ENCODE data around the gene SVIP. TPM values are rescaled to one million over a fixed set of nuclear protein-coding genes. Genes with fewer than 3 reads are reported as not detected.

Gene SVIP
- total RNA-seq, 1 donor from 2014 or later: 26.7 TPM

DNA sequence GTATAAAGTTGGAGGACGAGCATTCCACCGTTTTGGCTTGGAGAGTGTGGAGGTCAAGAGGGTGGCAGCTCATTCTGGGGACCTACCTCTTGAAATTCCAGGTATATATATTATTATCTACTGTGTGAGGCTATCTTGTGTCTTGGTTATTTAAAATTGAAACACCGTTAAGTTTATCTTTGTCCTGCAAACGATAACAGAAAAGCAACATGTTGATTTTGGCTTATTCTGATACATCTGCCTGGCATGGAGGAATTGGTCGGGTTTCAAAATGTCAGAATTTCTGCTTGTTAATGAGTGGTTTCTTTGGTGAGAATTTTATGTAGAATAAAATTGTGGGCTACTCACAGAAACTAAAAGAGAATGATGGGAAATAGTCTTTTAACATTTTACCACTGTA lies 54.4 kb downstream of the SVIP start:
- Histone ChIP-seq H3K4me3 (no peak overlapping the region), H3K9me3 (replicated peaks) (no peaks in the 10 kb centered on the region), H3K27me3 (ENCODE audit: low read depth) (no peaks in the 10 kb centered on the region), H3K4me1 (no peaks in the 10 kb centered on the region), H3K36me3 (no peaks in the 10 kb centered on the region), H3K27ac (replicated peaks) (no peak overlapping the region)
- intact Hi-C loops (cut with micrococcal nuclease): no loop called here
- TF ChIP-seq, protein P1, sequence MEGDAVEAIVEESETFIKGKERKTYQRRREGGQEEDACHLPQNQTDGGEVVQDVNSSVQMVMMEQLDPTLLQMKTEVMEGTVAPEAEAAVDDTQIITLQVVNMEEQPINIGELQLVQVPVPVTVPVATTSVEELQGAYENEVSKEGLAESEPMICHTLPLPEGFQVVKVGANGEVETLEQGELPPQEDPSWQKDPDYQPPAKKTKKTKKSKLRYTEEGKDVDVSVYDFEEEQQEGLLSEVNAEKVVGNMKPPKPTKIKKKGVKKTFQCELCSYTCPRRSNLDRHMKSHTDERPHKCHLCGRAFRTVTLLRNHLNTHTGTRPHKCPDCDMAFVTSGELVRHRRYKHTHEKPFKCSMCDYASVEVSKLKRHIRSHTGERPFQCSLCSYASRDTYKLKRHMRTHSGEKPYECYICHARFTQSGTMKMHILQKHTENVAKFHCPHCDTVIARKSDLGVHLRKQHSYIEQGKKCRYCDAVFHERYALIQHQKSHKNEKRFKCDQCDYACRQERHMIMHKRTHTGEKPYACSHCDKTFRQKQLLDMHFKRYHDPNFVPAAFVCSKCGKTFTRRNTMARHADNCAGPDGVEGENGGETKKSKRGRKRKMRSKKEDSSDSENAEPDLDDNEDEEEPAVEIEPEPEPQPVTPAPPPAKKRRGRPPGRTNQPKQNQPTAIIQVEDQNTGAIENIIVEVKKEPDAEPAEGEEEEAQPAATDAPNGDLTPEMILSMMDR (IDR thresholded peaks at IDR 0.05; ENCODE audit: borderline replicate concordance): no peak
- DNase-seq: no peak

DNA sequence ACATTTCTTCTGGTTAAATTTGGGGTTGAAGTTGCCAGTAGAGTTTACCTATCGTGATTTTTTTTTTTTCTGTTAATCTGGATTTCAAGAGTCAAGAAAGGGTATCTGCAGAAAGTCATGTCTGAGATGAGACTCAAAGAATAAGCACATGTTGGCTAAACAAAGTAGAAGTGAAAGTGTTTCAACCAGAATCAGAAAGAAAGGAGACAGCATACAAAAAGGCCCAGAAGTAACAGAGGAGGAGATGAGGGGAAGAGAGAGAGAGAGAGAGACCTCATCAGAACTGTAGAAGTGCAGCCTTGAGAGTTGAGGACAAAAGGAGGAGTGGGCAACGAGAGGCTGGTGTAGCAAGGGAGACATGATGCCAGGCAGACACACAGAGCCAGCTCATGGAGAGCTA lies 54.9 kb downstream of the SVIP start:
- no peaks in the 10 kb centered on the region for H3K36me3 ChIP-seq
- H3K27me3 ChIP-seq (ENCODE audit: low read depth): no peaks in the 10 kb centered on the region
- no peak overlapping the region for H3K27ac ChIP-seq (replicated peaks)
- intact Hi-C loops (cut with micrococcal nuclease): no loop called here
- DNase-seq: no peak
- TF ChIP-seq, protein P1 (IDR thresholded peaks at IDR 0.05; ENCODE audit: borderline replicate concordance): no peak
- no peak overlapping the region for H3K4me3 ChIP-seq
- no peaks in the 10 kb centered on the region for H3K9me3 ChIP-seq (replicated peaks)
- no peaks in the 10 kb centered on the region for H3K4me1 ChIP-seq

DNA sequence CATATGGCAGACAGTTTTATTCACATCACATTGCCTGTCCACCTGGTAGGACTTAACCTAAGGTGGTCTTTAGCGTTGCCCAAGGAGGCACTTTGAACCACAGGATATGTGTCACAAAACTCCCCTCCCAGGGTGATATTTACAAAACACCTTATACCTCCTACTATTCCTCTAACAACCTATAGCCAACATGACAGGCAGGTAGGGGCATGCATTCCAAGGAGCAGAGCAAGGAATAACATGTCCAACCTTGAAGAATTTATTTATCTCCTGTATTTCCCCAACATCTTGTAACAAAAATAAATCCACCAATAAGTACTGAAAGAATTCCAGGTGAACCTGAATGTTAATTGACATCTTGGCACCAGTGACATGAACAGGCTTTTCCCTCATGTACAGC lies 60.5 kb downstream of the SVIP start:
- H3K9me3 ChIP-seq (replicated peaks): no peaks in the 10 kb centered on the region
- no peaks in the 10 kb centered on the region for H3K36me3 ChIP-seq
- H3K4me3 ChIP-seq: no peak overlapping the region
- intact Hi-C loops (cut with micrococcal nuclease): no loop called here
- DNase-seq: no peak
- H3K4me1 ChIP-seq: peaks cover 8% of the 10 kb centered on the region
- H3K27me3 ChIP-seq (ENCODE audit: low read depth): no peaks in the 10 kb centered on the region
- H3K27ac ChIP-seq (replicated peaks): no peak overlapping the region
- TF ChIP-seq, protein P1 (IDR thresholded peaks at IDR 0.05; ENCODE audit: borderline replicate concordance): no peak

Other genes starting within 250 kb of the SVIP start
- gene FANCF, start 204.0 kb downstream of the SVIP start, total RNA-seq: 5.3 TPM
- gene GAS2, start 163.2 kb downstream of the SVIP start, total RNA-seq: 15.9 TPM
- gene CCDC179, start 30.7 kb upstream of the SVIP start, total RNA-seq: not detected

Data from left ventricle myocardium inferior (tissue), 1 donor.